HEK293 (cell line): ENCODE data around the gene VPS11.

ENCODE experiments used
- EGR2 ChIP-seq: fragments of 450-650 bp; formaldehyde crosslinking; IDR thresholded peaks from 2 replicates; pipeline ENCODE4 v1.5.1; 2016; ENCODE audit warnings: low read depth, missing biosample characterization, missing genetic modification characterization
- KLF16 ChIP-seq: fragments of 450-650 bp; formaldehyde crosslinking; IDR thresholded peaks from 2 replicates; pipeline ENCODE4 v1.5.1; 2017; ENCODE audit warnings: missing biosample characterization, missing genetic modification characterization
- PATZ1 ChIP-seq: fragments of 450-650 bp; formaldehyde crosslinking; IDR thresholded peaks from 2 replicates; pipeline ENCODE4 v1.5.1; 2016; ENCODE audit warnings: missing biosample characterization, missing genetic modification characterization
- SP2 ChIP-seq: fragments of 450-650 bp; formaldehyde crosslinking; IDR thresholded peaks from 2 replicates; pipeline ENCODE4 v1.5.1; 2016; ENCODE audit warnings: missing biosample characterization, missing genetic modification characterization
- TRIM28 ChIP-seq: IDR thresholded peaks from 2 replicates; pipeline ENCODE4 v1.6.1; 2011; ENCODE audit warnings: low read length, control low read depth, borderline replicate concordance
- ZBTB11 ChIP-seq: fragments of 450-650 bp; formaldehyde crosslinking; conservative IDR thresholded peaks from 2 replicates; pipeline ENCODE4 v1.5.1; 2016; ENCODE audit warnings: low read depth, missing biosample characterization, missing genetic modification characterization
- ZNF18 ChIP-seq: fragments of 450-650 bp; formaldehyde crosslinking; IDR thresholded peaks from 2 replicates; pipeline ENCODE4 v1.5.1; 2016; ENCODE audit warnings: missing biosample characterization, missing genetic modification characterization
- ZNF214 ChIP-seq: fragments of 450-650 bp; formaldehyde crosslinking; IDR thresholded peaks from 2 replicates; pipeline ENCODE4 v1.5.1; 2017; ENCODE audit warnings: missing biosample characterization, mild to moderate bottlenecking, missing genetic modification characterization, borderline replicate concordance
- ZNF24 ChIP-seq: fragments of 450-650 bp; formaldehyde crosslinking; IDR thresholded peaks from 2 replicates; pipeline ENCODE4 v1.5.1; 2016; ENCODE audit warnings: missing biosample characterization, missing genetic modification characterization
- ZNF362 ChIP-seq: fragments of 450-650 bp; formaldehyde crosslinking; IDR thresholded peaks from 2 replicates; pipeline ENCODE4 v1.5.1; 2016; ENCODE audit warnings: missing biosample characterization, missing genetic modification characterization
- ZNF398 ChIP-seq: fragments of 450-650 bp; formaldehyde crosslinking; IDR thresholded peaks from 2 replicates; pipeline ENCODE4 v1.5.1; 2017; ENCODE audit warnings: missing biosample characterization, missing genetic modification characterization
- ZNF404 ChIP-seq: fragments of 450-650 bp; formaldehyde crosslinking; IDR thresholded peaks from 2 replicates; pipeline ENCODE4 v1.5.1; 2017; ENCODE audit warnings: missing biosample characterization, missing genetic modification characterization
- ZNF426 ChIP-seq: fragments of 450-650 bp; formaldehyde crosslinking; IDR thresholded peaks from 2 replicates; pipeline ENCODE4 v1.5.1; 2017; ENCODE audit warnings: missing biosample characterization, missing genetic modification characterization, mild to moderate bottlenecking, inconsistent platforms, moderate library complexity
- ZNF510 ChIP-seq: fragments of 450-650 bp; formaldehyde crosslinking; IDR thresholded peaks from 2 replicates; pipeline ENCODE4 v1.5.1; 2018; ENCODE audit warnings: mild to moderate bottlenecking, missing genetic modification characterization, missing biosample characterization; ENCODE audit not compliant: insufficient replicate concordance
- ZNF561 ChIP-seq: fragments of 450-650 bp; IDR thresholded peaks from 2 replicates; pipeline ENCODE4 v1.5.1; 2018; ENCODE audit warnings: missing biosample characterization, missing genetic modification characterization, borderline replicate concordance
- ZNF610 ChIP-seq: fragments of 450-650 bp; formaldehyde crosslinking; IDR thresholded peaks from 2 replicates; pipeline ENCODE4 v1.5.1; 2016; ENCODE audit warnings: missing biosample characterization, missing genetic modification characterization, borderline replicate concordance
- ZNF629 ChIP-seq: fragments of 450-650 bp; formaldehyde crosslinking; IDR thresholded peaks from 2 replicates; pipeline ENCODE4 v1.5.1; 2017; ENCODE audit warnings: missing biosample characterization, missing genetic modification characterization
- ZNF660 ChIP-seq: fragments of 450-650 bp; IDR thresholded peaks from 2 replicates; pipeline ENCODE4 v1.5.1; 2018; ENCODE audit warnings: missing biosample characterization, mild to moderate bottlenecking, missing genetic modification characterization
- ZNF707 ChIP-seq: fragments of 450-650 bp; formaldehyde crosslinking; IDR thresholded peaks from 2 replicates; pipeline ENCODE4 v1.5.1; 2016; ENCODE audit warnings: missing biosample characterization, missing genetic modification characterization
- ZSCAN30 ChIP-seq: fragments of 450-650 bp; IDR thresholded peaks from 2 replicates; pipeline ENCODE4 v1.5.1; 2018; ENCODE audit warnings: missing biosample characterization, mild to moderate bottlenecking, missing genetic modification characterization, moderate library complexity
- ZXDB ChIP-seq: fragments of 450-650 bp; formaldehyde crosslinking; IDR thresholded peaks from 2 replicates; pipeline ENCODE4 v1.5.1; 2016; ENCODE audit warnings: missing biosample characterization, missing genetic modification characterization
- TF ChIP-seq, protein P1 (sequence below): fragments of 450-650 bp; formaldehyde crosslinking; IDR thresholded peaks from 2 replicates; pipeline ENCODE4 v1.5.1; 2016; ENCODE audit warnings: missing biosample characterization, missing genetic modification characterization
- TF ChIP-seq, protein P2 (sequence below): fragments of 450-650 bp; formaldehyde crosslinking; IDR thresholded peaks from 2 replicates; pipeline ENCODE4 v1.5.1; 2016; ENCODE audit warnings: missing biosample characterization, missing genetic modification characterization

VPS11 gene

GRCh38 chr11:119084663-119085436 is 17.2 kb downstream of the VPS11 start, which contains the start of gene HMBS (continued):
- TF ChIP-seq, protein P1, sequence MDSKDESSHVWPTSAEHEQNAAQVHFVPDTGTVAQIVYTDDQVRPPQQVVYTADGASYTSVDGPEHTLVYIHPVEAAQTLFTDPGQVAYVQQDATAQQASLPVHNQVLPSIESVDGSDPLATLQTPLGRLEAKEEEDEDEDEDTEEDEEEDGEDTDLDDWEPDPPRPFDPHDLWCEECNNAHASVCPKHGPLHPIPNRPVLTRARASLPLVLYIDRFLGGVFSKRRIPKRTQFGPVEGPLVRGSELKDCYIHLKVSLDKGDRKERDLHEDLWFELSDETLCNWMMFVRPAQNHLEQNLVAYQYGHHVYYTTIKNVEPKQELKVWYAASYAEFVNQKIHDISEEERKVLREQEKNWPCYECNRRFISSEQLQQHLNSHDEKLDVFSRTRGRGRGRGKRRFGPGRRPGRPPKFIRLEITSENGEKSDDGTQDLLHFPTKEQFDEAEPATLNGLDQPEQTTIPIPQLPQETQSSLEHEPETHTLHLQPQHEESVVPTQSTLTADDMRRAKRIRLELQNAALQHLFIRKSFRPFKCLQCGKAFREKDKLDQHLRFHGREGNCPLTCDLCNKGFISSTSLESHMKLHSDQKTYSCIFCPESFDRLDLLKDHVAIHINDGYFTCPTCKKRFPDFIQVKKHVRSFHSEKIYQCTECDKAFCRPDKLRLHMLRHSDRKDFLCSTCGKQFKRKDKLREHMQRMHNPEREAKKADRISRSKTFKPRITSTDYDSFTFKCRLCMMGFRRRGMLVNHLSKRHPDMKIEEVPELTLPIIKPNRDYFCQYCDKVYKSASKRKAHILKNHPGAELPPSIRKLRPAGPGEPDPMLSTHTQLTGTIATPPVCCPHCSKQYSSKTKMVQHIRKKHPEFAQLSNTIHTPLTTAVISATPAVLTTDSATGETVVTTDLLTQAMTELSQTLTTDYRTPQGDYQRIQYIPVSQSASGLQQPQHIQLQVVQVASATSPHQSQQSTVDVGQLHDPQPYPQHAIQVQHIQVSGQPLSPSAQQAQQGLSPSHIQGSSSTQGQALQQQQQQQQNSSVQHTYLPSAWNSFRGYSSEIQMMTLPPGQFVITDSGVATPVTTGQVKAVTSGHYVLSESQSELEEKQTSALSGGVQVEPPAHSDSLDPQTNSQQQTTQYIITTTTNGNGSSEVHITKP (tag by site-specific recombination): peak; percentile 87
- no peak for TF ChIP-seq ZNF18
- no peak for TF ChIP-seq TRIM28
- TF ChIP-seq PATZ1 (tag by site-specific recombination): peak; percentile 72
- no peak for TF ChIP-seq ZNF426
- TF ChIP-seq ZNF24: no peak
- TF ChIP-seq ZNF362 (tag by site-specific recombination): peak; percentile 90
- no peak for TF ChIP-seq ZNF510 (tag by site-specific recombination)
- TF ChIP-seq, protein P2, sequence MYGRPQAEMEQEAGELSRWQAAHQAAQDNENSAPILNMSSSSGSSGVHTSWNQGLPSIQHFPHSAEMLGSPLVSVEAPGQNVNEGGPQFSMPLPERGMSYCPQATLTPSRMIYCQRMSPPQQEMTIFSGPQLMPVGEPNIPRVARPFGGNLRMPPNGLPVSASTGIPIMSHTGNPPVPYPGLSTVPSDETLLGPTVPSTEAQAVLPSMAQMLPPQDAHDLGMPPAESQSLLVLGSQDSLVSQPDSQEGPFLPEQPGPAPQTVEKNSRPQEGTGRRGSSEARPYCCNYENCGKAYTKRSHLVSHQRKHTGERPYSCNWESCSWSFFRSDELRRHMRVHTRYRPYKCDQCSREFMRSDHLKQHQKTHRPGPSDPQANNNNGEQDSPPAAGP: peak; percentile 66; the same call in 1 of the 2 replicates
- no peak for TF ChIP-seq ZNF610 (tag by site-specific recombination)
- TF ChIP-seq ZNF629: peak; percentile 78
- peak; percentile 70 for TF ChIP-seq ZXDB (tag by site-specific recombination)
- peak; percentile 20; the same call in 1 of the 2 replicates for TF ChIP-seq ZSCAN30
- peak; percentile 86 for TF ChIP-seq ZBTB11
- TF ChIP-seq ZNF561 (tag by site-specific recombination): peak; percentile 28; the same call in 1 of the 2 replicates
- TF ChIP-seq ZNF214 (tag by site-specific recombination): no peak
- peak; percentile 93 for TF ChIP-seq SP2
- peak; percentile 34; the same call in 1 of the 2 replicates for TF ChIP-seq ZNF398 (tag by site-specific recombination)
- no peak for TF ChIP-seq EGR2
- TF ChIP-seq KLF16 (tag by site-specific recombination): 0 out of 2 replicates have a peak, but pooled peaks have one; percentile 31
- TF ChIP-seq ZNF707: no peak
- no peak for TF ChIP-seq ZNF404 (tag by site-specific recombination)
- TF ChIP-seq ZNF660 (tag by site-specific recombination): peak; percentile 21; the same call in 1 of the 2 replicates
